AG04450 (cell line): ENCODE measurements around the gene NXPE1. TPM values are rescaled to one million over a fixed set of nuclear protein-coding genes. Genes with fewer than 3 reads are reported as not detected.

Experiments
- CTCF ChIA-PET: fragments of 300-600, 350-600 bp; formaldehyde crosslinking; extraction: SDS; loops from one replicate; lab custom pipeline; 2022; ENCODE audit warnings: antibody characterized with exemption, inconsistent platforms; lab: Charles Lee
- POLR2A ChIA-PET: fragments of 350-600 bp; formaldehyde crosslinking; extraction: SDS; loops from one replicate; lab custom pipeline; 2021; ENCODE audit warnings: antibody characterized with exemption, inconsistent platforms; lab: Yijun Ruan, JAX
- DNase-seq: peaks from one replicate; pipeline ENCODE4 v3.0.0-alpha.2; 2011; ENCODE audit warnings: low read depth, low spot score
- H3K27ac ChIP-seq: one replicate; pipeline ENCODE4 v1.5.1; 2012; ENCODE audit warnings: low read depth, low read length, control low read depth
- H3K27me3 ChIP-seq: one replicate; pipeline ENCODE4 v1.6.0; 2012; ENCODE audit warnings: low read length; ENCODE audit not compliant: control insufficient read depth, insufficient read depth
- H3K4me3 ChIP-seq: 2 replicates; pipeline ENCODE4 v1.5.1; 2011; ENCODE audit warnings: mild to moderate bottlenecking, low read depth, low read length, control low read depth
- H3K9me3 ChIP-seq: 2 replicates; pipeline ENCODE4 v1.5.1; 2012; ENCODE audit warnings: low read length; ENCODE audit not compliant: control insufficient read depth, insufficient read depth
- polyA plus RNA-seq: library from polyadenylated mRNA; depleted of rRNA; stranded (reverse); fragments of >200 nt; gene quantifications from 2 replicates; pipeline ENCODE4 v1.2.3, GENCODE V29; 2011
- TF ChIP-seq, protein P1 (sequence below): IDR thresholded peaks from 2 replicates; pipeline ENCODE4 v1.5.1; 2011; ENCODE audit warnings: low read depth, low read length, control low read depth, inconsistent platforms

NXPE1 gene
- polyA plus RNA-seq, 1 experiment, result not detected

DNA sequence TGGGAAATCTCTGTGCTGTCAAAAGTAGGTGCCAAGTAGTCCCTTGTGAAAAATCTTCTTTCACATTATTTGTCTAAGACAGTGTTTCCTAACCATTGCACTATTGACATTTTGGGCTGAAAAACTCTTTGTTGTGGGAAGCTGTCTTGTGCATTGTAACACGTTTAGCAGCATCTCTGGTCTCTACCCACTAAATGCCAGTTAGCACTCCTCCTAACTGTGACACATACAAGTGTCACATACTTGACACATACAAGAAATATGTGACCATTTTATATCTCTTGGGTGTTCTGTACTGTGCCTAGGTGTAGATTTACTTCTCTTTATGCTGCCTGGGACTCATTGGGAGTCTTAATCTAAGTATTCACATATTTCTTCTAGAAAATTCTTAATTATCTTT lies 57.8 kb downstream of the NXPE1 start:
- H3K9me3 ChIP-seq, result no peaks in the 10 kb centered on the region
- H3K27me3 ChIP-seq, result no peaks in the 10 kb centered on the region
- POLR2A ChIA-PET, result no interaction called here
- DNase-seq, result no peak
- H3K27ac ChIP-seq, result no peak overlapping the region
- TF ChIP-seq, protein P1, sequence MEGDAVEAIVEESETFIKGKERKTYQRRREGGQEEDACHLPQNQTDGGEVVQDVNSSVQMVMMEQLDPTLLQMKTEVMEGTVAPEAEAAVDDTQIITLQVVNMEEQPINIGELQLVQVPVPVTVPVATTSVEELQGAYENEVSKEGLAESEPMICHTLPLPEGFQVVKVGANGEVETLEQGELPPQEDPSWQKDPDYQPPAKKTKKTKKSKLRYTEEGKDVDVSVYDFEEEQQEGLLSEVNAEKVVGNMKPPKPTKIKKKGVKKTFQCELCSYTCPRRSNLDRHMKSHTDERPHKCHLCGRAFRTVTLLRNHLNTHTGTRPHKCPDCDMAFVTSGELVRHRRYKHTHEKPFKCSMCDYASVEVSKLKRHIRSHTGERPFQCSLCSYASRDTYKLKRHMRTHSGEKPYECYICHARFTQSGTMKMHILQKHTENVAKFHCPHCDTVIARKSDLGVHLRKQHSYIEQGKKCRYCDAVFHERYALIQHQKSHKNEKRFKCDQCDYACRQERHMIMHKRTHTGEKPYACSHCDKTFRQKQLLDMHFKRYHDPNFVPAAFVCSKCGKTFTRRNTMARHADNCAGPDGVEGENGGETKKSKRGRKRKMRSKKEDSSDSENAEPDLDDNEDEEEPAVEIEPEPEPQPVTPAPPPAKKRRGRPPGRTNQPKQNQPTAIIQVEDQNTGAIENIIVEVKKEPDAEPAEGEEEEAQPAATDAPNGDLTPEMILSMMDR, result no peak
- H3K4me3 ChIP-seq, result no peak overlapping the region
- CTCF ChIA-PET, result no interaction called here

DNA sequence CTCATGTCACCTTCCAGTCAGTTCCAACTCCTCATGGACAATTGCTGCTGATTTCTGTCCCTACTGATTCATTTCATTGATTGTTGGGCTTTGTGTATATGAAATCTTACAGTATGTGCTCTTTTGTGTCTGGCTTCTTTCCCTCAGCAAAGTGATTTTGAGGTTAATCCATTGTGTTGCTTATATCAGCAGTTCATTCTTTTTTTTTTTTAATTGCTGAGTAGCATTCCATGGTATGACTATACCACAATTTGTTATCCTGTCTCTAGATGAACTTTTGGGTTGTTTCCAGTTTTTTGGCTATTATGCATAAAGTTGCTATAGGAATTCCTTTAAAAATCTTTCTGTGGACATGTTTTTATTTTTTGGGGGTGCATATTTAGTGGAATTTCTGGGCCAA lies 59.9 kb downstream of the NXPE1 start:
- Histone ChIP-seq H3K9me3 (no peaks in the 10 kb centered on the region), H3K27me3 (no peaks in the 10 kb centered on the region), H3K4me3 (no peak overlapping the region), H3K27ac (no peak overlapping the region)
- CTCF ChIA-PET, result no interaction called here
- POLR2A ChIA-PET, result no interaction called here
- DNase-seq, result no peak
- TF ChIP-seq, protein P1, result no peak

DNA sequence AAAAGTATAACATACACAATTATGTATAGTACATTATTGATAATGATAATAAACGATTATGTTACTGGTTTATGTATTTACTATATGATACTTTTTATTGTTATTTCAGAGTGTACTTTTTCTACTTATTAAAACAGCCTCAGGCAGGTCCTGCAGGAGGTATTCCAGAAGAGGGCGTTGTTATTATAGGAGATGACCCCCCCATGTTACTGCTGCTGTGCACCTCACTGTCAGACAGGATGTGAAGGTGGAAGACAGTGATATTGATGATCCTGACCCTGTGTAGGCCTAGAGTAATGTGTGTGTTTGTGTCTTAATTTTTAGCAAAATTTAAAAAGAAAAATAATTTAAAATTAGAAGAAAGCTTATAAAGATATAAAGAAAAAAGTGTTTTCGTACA lies 62.8 kb downstream of the NXPE1 start:
- H3K27me3 ChIP-seq, result no peaks in the 10 kb centered on the region
- CTCF ChIA-PET, result no interaction called here
- no peaks in the 10 kb centered on the region for H3K9me3 ChIP-seq
- no peak overlapping the region for H3K4me3 ChIP-seq
- no peak overlapping the region for H3K27ac ChIP-seq
- POLR2A ChIA-PET, result no interaction called here
- no peak for DNase-seq
- TF ChIP-seq, protein P1, result no peak

DNA sequence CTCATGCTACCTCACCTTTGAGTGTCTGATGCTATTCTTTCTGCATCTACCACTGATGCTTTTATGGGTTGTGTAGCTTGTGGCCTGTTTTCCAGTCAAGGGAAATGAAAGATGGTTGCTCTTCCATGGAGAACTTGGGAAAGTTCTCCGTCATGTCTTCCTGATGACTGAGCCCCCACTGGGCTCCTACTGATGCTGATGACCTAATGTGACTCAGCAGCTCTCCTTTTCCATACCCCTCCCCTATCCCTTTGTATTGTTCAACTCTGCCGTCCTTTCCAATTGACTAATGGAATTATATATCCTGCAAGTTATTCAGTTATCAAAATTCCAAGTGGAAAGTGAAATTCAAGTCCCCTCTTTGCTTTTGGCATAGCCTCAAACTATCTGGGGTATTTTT lies 75.8 kb downstream of the NXPE1 start:
- DNase-seq, result no peak
- no peak overlapping the region for H3K27ac ChIP-seq
- H3K9me3 ChIP-seq, result no peaks in the 10 kb centered on the region
- CTCF ChIA-PET, result no interaction called here
- POLR2A ChIA-PET, result no interaction called here
- no peaks in the 10 kb centered on the region for H3K27me3 ChIP-seq
- TF ChIP-seq, protein P1, result no peak
- no peak overlapping the region for H3K4me3 ChIP-seq

DNA sequence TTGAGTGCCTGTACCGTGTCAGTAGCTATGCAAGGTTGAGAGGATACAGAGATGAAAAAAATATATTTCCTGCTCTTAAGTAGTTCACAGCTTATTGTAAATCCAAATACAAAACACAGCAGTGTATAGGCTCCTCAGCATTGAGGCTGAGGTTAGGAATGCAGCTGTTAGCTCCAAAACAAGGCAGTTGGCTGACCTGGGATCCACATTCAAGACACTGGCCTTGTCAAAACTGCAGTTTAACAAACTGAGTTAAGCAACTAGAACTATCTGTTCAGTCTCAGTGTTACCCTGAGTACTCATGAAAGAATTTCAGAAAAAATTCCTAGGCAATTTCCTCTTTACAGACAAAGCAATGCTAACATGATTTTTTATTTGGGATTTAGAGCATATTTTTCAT lies 77.6 kb downstream of the NXPE1 start:
- Histone ChIP-seq H3K9me3 (no peaks in the 10 kb centered on the region), H3K27me3 (no peaks in the 10 kb centered on the region), H3K27ac (no peak overlapping the region), H3K4me3 (no peak overlapping the region)
- ChIA-PET POLR2A (no interaction called here), CTCF (no interaction called here)
- TF ChIP-seq, protein P1, result no peak
- no peak for DNase-seq
